ENCODE data around the gene ACAA1. TPM values are rescaled to one million over a fixed set of nuclear protein-coding genes. Genes with fewer than 3 reads are reported as not detected.

The ACAA1 gene
- total and polyA plus RNA-seq, 2 of the 13 experiments (the other 11 are each of a cell fraction or from before 2014, with no cell fraction given), result 60.8 to 188 TPM

DNA sequence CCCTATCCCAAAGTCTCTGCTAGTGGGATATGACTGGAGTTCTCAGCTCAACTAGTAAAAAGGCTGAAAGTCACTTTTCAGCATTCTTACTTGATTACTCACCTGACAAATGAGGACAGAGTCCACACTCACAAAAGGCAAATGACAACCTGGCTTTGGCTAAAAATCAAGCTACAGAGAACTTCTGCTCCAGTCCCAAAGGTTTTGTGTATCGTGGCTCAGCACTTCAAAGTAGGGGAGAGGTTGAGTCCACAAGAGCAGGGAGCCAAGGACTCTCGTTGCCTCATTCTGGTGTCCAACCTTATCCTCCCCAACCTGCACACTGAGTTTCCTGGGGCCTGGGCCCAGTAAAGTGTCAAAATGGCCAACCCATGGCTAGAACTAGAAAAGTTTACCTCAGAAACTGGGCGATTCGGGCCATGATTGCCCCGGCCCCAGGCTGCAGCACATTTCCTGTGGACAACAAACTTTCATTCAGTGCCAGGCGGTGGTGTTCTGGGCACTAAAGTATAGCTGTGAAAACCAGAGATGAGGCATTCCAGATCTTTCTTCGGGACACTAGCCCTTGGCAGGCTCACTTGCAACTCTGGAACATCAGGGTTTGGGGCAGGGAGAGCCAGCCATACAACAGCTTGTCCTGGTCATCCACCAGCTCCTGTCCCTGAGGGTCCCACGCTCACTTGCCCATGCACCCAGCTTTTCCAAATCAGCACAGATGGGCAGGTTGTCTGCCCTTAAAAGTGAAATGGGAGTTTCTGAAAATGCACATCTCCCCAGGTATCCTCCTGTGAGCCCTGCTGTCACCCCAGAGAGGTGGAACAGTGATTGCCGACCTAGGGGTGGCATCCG is 3.1 kb downstream of the ACAA1 start (continued):
- TF ChIP-seq, protein P1, sequence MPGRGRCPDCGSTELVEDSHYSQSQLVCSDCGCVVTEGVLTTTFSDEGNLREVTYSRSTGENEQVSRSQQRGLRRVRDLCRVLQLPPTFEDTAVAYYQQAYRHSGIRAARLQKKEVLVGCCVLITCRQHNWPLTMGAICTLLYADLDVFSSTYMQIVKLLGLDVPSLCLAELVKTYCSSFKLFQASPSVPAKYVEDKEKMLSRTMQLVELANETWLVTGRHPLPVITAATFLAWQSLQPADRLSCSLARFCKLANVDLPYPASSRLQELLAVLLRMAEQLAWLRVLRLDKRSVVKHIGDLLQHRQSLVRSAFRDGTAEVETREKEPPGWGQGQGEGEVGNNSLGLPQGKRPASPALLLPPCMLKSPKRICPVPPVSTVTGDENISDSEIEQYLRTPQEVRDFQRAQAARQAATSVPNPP (CRISPR knock-in tag; IDR thresholded peaks at IDR 0.05), result peak; percentile 68; the same call in 1 of the 2 replicates
- TF ChIP-seq ATF1 (CRISPR knock-in tag; IDR thresholded peaks at IDR 0.05) (peak; percentile 77), ARNTL (CRISPR knock-in tag; IDR thresholded peaks at IDR 0.05) (no peak), ZSCAN30 (CRISPR knock-in tag; IDR thresholded peaks at IDR 0.05) (no peak), PRPF4 (IDR thresholded peaks at IDR 0.05; ENCODE audit: low read depth, low read length, poor library complexity, severe bottlenecking) (no peak), HCFC1 (IDR thresholded peaks at IDR 0.05; ENCODE audit: low read depth, low read length) (no peak), ZNF674 (CRISPR knock-in tag; IDR thresholded peaks at IDR 0.05; ENCODE audit: low read depth) (no peak), FOSL1 (CRISPR knock-in tag; IDR thresholded peaks at IDR 0.05; ENCODE audit: borderline replicate concordance) (peak; percentile 98), SUZ12 (IDR thresholded peaks at IDR 0.05; ENCODE audit: low read depth, low read length) (no peak), EED (CRISPR knock-in tag; IDR thresholded peaks at IDR 0.05) (no peak)
- TF ChIP-seq, protein P2, sequence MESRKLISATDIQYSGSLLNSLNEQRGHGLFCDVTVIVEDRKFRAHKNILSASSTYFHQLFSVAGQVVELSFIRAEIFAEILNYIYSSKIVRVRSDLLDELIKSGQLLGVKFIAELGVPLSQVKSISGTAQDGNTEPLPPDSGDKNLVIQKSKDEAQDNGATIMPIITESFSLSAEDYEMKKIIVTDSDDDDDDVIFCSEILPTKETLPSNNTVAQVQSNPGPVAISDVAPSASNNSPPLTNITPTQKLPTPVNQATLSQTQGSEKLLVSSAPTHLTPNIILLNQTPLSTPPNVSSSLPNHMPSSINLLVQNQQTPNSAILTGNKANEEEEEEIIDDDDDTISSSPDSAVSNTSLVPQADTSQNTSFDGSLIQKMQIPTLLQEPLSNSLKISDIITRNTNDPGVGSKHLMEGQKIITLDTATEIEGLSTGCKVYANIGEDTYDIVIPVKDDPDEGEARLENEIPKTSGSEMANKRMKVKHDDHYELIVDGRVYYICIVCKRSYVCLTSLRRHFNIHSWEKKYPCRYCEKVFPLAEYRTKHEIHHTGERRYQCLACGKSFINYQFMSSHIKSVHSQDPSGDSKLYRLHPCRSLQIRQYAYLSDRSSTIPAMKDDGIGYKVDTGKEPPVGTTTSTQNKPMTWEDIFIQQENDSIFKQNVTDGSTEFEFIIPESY (CRISPR knock-in tag; IDR thresholded peaks at IDR 0.05), result no peak; the same call in 1 of the 2 replicates
- TF ChIP-seq, protein P3, sequence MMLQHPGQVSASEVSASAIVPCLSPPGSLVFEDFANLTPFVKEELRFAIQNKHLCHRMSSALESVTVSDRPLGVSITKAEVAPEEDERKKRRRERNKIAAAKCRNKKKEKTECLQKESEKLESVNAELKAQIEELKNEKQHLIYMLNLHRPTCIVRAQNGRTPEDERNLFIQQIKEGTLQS (CRISPR knock-in tag; IDR thresholded peaks at IDR 0.05), result peak; percentile 97
- TF ChIP-seq, protein P4, sequence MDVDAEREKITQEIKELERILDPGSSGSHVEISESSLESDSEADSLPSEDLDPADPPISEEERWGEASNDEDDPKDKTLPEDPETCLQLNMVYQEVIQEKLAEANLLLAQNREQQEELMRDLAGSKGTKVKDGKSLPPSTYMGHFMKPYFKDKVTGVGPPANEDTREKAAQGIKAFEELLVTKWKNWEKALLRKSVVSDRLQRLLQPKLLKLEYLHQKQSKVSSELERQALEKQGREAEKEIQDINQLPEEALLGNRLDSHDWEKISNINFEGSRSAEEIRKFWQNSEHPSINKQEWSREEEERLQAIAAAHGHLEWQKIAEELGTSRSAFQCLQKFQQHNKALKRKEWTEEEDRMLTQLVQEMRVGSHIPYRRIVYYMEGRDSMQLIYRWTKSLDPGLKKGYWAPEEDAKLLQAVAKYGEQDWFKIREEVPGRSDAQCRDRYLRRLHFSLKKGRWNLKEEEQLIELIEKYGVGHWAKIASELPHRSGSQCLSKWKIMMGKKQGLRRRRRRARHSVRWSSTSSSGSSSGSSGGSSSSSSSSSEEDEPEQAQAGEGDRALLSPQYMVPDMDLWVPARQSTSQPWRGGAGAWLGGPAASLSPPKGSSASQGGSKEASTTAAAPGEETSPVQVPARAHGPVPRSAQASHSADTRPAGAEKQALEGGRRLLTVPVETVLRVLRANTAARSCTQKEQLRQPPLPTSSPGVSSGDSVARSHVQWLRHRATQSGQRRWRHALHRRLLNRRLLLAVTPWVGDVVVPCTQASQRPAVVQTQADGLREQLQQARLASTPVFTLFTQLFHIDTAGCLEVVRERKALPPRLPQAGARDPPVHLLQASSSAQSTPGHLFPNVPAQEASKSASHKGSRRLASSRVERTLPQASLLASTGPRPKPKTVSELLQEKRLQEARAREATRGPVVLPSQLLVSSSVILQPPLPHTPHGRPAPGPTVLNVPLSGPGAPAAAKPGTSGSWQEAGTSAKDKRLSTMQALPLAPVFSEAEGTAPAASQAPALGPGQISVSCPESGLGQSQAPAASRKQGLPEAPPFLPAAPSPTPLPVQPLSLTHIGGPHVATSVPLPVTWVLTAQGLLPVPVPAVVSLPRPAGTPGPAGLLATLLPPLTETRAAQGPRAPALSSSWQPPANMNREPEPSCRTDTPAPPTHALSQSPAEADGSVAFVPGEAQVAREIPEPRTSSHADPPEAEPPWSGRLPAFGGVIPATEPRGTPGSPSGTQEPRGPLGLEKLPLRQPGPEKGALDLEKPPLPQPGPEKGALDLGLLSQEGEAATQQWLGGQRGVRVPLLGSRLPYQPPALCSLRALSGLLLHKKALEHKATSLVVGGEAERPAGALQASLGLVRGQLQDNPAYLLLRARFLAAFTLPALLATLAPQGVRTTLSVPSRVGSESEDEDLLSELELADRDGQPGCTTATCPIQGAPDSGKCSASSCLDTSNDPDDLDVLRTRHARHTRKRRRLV (CRISPR knock-in tag; IDR thresholded peaks at IDR 0.05), result no peak
- TF ChIP-seq, protein P5, sequence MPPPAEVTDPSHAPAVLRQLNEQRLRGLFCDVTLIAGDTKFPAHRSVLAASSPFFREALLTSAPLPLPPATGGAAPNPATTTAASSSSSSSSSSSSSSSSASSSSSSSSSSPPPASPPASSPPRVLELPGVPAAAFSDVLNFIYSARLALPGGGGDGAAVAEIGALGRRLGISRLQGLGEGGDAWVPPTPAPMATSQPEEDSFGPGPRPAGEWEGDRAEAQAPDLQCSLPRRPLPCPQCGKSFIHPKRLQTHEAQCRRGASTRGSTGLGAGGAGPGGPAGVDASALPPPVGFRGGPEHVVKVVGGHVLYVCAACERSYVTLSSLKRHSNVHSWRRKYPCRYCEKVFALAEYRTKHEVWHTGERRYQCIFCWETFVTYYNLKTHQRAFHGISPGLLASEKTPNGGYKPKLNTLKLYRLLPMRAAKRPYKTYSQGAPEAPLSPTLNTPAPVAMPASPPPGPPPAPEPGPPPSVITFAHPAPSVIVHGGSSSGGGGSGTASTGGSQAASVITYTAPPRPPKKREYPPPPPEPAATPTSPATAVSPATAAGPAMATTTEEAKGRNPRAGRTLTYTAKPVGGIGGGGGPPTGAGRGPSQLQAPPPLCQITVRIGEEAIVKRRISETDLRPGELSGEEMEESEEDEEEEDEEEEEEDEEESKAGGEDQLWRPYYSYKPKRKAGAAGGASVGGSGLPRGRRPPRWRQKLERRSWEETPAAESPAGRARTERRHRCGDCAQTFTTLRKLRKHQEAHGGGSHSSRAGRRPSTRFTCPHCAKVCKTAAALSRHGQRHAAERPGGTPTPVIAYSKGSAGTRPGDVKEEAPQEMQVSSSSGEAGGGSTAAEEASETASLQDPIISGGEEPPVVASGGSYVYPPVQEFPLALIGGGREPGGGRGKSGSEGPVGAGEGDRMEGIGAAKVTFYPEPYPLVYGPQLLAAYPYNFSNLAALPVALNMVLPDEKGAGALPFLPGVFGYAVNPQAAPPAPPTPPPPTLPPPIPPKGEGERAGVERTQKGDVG (CRISPR knock-in tag; IDR thresholded peaks at IDR 0.05; ENCODE audit: borderline replicate concordance), result no peak
- TF ChIP-seq, protein P6, sequence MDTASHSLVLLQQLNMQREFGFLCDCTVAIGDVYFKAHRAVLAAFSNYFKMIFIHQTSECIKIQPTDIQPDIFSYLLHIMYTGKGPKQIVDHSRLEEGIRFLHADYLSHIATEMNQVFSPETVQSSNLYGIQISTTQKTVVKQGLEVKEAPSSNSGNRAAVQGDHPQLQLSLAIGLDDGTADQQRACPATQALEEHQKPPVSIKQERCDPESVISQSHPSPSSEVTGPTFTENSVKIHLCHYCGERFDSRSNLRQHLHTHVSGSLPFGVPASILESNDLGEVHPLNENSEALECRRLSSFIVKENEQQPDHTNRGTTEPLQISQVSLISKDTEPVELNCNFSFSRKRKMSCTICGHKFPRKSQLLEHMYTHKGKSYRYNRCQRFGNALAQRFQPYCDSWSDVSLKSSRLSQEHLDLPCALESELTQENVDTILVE (CRISPR knock-in tag; IDR thresholded peaks at IDR 0.05), result peak; percentile 63; the same call in 1 of the 2 replicates
